Uterus (tissue), 2 donors: ENCODE data around the gene NANP.

ENCODE experiments used
- CTCF ChIP-seq, 4 experiments: fragments of 200-600 bp in 2 of 4; fragments of 450-650 bp in 2 of 4; sonication (generic) in 2 of 4; IDR thresholded peaks; one replicate each; pipeline ENCODE4 v1.5.1; 2016 to 2019; ENCODE audit warnings: antibody characterized with exemption in 4 of 4, mild to moderate bottlenecking in 2 of 4, moderate library complexity in 1 of 4
- POLR2A ChIP-seq, 2 donors: fragments of 450-650 bp; IDR thresholded peaks; one replicate each; pipeline ENCODE4 v1.6.1; 2016; ENCODE audit warnings: antibody characterized with exemption in 2 of 2, mild to moderate bottlenecking in 1 of 2, moderate library complexity in 1 of 2

- no peak for TF ChIP-seq CTCF (IDR thresholded peaks at IDR 0.05)
- TF ChIP-seq POLR2A (IDR thresholded peaks at IDR 0.05): no peak
Measured at GRCh38 chr20:25622450-25623224, 1.2 kb downstream of the NANP start.
